WI38 (cell line): ENCODE data around the gene FBXL7.

Source experiments
- H3K4me3 ChIP-seq: 2 replicates; pipeline ENCODE4 v1.5.1; 2011; ENCODE audit warnings: low read depth, mild to moderate bottlenecking, control low read depth, low read length
- TF ChIP-seq, protein P1 (sequence below): IDR thresholded peaks from 2 replicates; pipeline ENCODE4 v1.5.1; 2012; ENCODE audit warnings: low read depth, mild to moderate bottlenecking, control low read depth, low read length

Gene FBXL7

GRCh38 chr5:15752663-15753285 lies 252.8 kb downstream of the FBXL7 start:
- H3K4me3 ChIP-seq = peak overlapping the region; percentile 54
- TF ChIP-seq, protein P1, sequence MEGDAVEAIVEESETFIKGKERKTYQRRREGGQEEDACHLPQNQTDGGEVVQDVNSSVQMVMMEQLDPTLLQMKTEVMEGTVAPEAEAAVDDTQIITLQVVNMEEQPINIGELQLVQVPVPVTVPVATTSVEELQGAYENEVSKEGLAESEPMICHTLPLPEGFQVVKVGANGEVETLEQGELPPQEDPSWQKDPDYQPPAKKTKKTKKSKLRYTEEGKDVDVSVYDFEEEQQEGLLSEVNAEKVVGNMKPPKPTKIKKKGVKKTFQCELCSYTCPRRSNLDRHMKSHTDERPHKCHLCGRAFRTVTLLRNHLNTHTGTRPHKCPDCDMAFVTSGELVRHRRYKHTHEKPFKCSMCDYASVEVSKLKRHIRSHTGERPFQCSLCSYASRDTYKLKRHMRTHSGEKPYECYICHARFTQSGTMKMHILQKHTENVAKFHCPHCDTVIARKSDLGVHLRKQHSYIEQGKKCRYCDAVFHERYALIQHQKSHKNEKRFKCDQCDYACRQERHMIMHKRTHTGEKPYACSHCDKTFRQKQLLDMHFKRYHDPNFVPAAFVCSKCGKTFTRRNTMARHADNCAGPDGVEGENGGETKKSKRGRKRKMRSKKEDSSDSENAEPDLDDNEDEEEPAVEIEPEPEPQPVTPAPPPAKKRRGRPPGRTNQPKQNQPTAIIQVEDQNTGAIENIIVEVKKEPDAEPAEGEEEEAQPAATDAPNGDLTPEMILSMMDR = no peak

GRCh38 chr5:15753752-15754151 lies 253.8 kb downstream of the FBXL7 start:
- no peak overlapping the region for H3K4me3 ChIP-seq
- TF ChIP-seq, protein P1 = no peak

DNA sequence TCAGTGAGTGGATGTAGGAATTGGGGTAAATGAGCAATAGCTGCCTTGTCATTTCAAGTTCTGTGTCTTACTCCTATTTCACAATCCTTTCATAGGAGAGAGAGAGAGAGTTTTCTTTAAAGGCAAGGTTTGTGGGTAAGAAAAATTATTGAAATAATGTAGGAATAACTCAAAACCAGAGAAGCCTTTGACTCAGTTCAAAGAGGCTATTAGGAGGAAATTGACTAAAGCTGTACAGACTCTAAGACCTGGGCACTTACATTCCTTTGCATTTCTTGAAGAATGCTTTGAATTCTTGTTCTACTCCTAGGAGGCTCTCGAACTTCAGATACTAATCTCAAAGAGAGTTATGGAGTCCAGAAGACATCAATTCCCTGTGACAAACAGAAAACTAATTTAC lies 257.1 kb downstream of the FBXL7 start:
- TF ChIP-seq, protein P1 = no peak
- H3K4me3 ChIP-seq = no peak overlapping the region

GRCh38 chr5:15757619-15758018 lies 257.6 kb downstream of the FBXL7 start:
- H3K4me3 ChIP-seq = no peak overlapping the region
- TF ChIP-seq, protein P1 = no peak

- TF ChIP-seq, protein P1 = no peak
- H3K4me3 ChIP-seq = no peak overlapping the region
Measured at GRCh38 chr5:15762668-15763067, 262.7 kb downstream of the FBXL7 start.

- H3K4me3 ChIP-seq = no peak overlapping the region
- TF ChIP-seq, protein P1 = no peak
Measured at GRCh38 chr5:15763754-15764153, 263.8 kb downstream of the FBXL7 start.

- H3K4me3 ChIP-seq = no peak overlapping the region
- TF ChIP-seq, protein P1 = no peak
Measured at GRCh38 chr5:15768936-15769335, 269.0 kb downstream of the FBXL7 start.
